Epithelial cell of proximal tubule (primary cell): Measurements from ENCODE around the gene CDC42BPG. TPM values are rescaled to one million over a fixed set of nuclear protein-coding genes. Genes with fewer than 3 reads are reported as not detected.

Experiments used
- DNase-seq: peaks from one replicate; pipeline ENCODE4 v3.0.0-alpha.2; 2011; ENCODE audit warnings: low read depth
- H3K4me3 ChIP-seq: 2 replicates; pipeline ENCODE4 v1.5.1; 2011; ENCODE audit warnings: low read depth, mild to moderate bottlenecking, low read length
- CTCF ChIP-seq: conservative IDR thresholded peaks from 2 replicates; pipeline ENCODE4 v1.5.1; 2012; ENCODE audit warnings: low read depth, mild to moderate bottlenecking, low read length
- total RNA-seq: library from RNA; depleted of rRNA; stranded (reverse); fragments of >200 nt; gene quantifications from 2 replicates; pipeline ENCODE4 v1.2.3, GENCODE V29; 2015

CDC42BPG gene
- total RNA-seq, 1 donor from 2014 or later: 8.9 TPM

DNA sequence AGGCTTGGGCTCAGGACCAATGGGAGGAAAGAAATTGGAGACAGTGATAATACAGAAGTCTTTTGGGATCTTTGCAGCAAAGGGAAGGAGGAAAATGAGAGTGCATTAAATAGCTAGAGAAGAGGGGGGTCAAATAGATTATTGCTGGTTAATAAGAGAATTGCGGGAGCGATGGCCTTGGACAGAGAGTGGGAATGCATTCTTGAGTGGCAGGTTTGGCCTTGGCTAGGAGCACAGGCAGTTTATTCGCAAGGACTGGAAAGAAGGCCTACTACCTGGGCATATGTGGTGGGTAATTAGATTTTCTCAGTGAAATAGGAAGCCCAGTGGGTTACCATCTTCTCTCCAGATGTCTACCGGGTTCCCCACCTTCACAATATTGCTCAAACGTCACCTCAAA is 30.6 kb downstream of the CDC42BPG start:
- no peak overlapping the region for H3K4me3 ChIP-seq
- no peak for TF ChIP-seq CTCF
- no peak for DNase-seq

- H3K4me3 ChIP-seq: peak overlapping the region; percentile 97
- no peak for DNase-seq
- no peak for TF ChIP-seq CTCF
Observed at GRCh38 chr11:64810891-64811272, 33.6 kb downstream of the CDC42BPG start.

- peak within 1 kb of the TSS; percentile 97 for H3K4me3 ChIP-seq
- no peak for TF ChIP-seq CTCF
- DNase-seq: peak; percentile 52
Observed at GRCh38 chr11:64810271-64810890, 34.1 kb downstream of the CDC42BPG start, which contains the start of gene MEN1. Gene MEN1, minus strand, starts transcription at chr11:64810551. Its CDS starts 442 bp downstream, at chr11:64810109.

DNA sequence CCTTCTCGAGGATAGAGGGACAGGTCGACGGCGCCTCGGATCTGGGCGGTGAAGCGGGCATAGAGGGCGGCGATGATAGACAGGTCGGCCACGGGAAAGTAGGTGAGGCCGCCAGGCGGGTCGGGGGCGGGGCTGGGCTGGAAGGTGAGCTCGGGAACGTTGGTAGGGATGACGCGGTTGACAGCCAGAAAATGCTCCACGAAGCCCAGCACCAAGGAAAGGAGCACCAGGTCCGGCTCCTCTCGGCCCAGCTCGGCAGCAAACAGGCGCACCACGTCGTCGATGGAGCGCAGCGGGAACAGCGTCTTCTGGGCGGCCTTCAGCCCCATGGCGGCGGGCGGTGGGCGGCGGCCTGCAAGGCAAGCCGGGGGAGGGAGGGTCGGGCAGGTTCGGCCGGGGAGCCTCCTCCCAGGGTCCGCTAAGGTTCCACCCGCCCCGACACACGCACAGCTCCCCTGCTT is 34.6 kb downstream of the CDC42BPG start:
- no peak for TF ChIP-seq CTCF
- H3K4me3 ChIP-seq: peak overlapping the region; percentile 97
- DNase-seq: no peak

GRCh38 chr11:64805481-64805880 is 39.0 kb downstream of the CDC42BPG start:
- TF ChIP-seq CTCF: no peak
- DNase-seq: no peak
- H3K4me3 ChIP-seq: no peak overlapping the region

GRCh38 chr11:64804346-64805210 is 39.9 kb downstream of the CDC42BPG start:
- no peak overlapping the region for H3K4me3 ChIP-seq
- no peak for TF ChIP-seq CTCF
- no peak for DNase-seq
